ENCODE results near the gene MREG.
"Not testable (repeated sequence)": the region's sequence is repeated elsewhere in the genome, so short reads cannot be mapped to it uniquely, and the experiment has no call there.

Gene MREG

GRCh38 chr2:215979620-215980019, 33.7 kb downstream of the MREG start:
- no peak for TF ChIP-seq CTCF (IDR thresholded peaks at IDR 0.05; ENCODE audit: low read depth, low read length)

GRCh38 chr2:215974700-215975429, 38.5 kb downstream of the MREG start:
- H3K4me3 ChIP-seq (ENCODE audit: low read depth, low read length): no peak overlapping the region
- TF ChIP-seq CTCF (IDR thresholded peaks at IDR 0.05; ENCODE audit: low read depth, low read length): no peak

More at GRCh38 chr2:215979620-215980019, 33.7 kb downstream of the MREG start:
- H3K4me3 ChIP-seq (ENCODE audit: low read depth, low read length): no peak overlapping the region

GRCh38 chr2:215973954-215974699, 39.2 kb downstream of the MREG start:
- TF ChIP-seq CTCF (IDR thresholded peaks at IDR 0.05; ENCODE audit: low read depth, low read length): no peak
- H3K4me3 ChIP-seq (ENCODE audit: low read depth, low read length): no peak overlapping the region

- H3K4me3 ChIP-seq (ENCODE audit: low read depth, low read length): no peak overlapping the region
- TF ChIP-seq CTCF (IDR thresholded peaks at IDR 0.05; ENCODE audit: low read depth, low read length): no peak
Observed at GRCh38 chr2:215973145-215973792, 40.1 kb downstream of the MREG start.

DNA sequence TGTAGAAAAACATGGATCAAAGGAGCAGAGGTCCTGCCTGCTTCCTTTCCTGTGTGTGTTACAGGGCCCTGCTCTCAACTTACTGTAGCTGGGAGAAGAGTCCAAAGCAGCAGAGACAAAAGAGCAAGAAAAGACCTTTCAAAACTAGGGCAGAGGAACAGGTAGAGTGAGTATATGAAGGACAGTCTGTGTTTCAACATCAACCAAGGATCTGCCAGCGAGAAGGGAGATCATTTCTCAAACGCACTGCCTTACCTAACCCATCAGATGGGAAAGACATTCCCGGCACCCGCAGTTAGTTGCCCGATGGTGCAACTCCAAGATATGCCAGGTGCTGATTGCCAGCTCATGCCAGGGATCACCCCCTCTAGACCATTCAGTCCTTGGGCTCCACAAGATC, 41.7 kb downstream of the MREG start:
- no peak overlapping the region for H3K4me3 ChIP-seq (ENCODE audit: low read depth, low read length)
- no peak for TF ChIP-seq CTCF (IDR thresholded peaks at IDR 0.05; ENCODE audit: low read depth, low read length)

- H3K4me3 ChIP-seq (ENCODE audit: low read depth, low read length): not testable (repeated sequence)
Observed at GRCh38 chr2:215970894-215971293, 42.5 kb downstream of the MREG start.

- no peak overlapping the region for H3K4me3 ChIP-seq (ENCODE audit: low read depth, low read length)
- no peak for TF ChIP-seq CTCF (IDR thresholded peaks at IDR 0.05; ENCODE audit: low read depth, low read length)
Observed at GRCh38 chr2:215970425-215970824, 42.9 kb downstream of the MREG start.

Data from WI38 (cell line).